GM23248 (cell line): ENCODE data around the gene ZNF791. TPM values are rescaled to one million over a fixed set of nuclear protein-coding genes. Genes with fewer than 3 reads are reported as not detected.
"Not testable (repeated sequence)": the region's sequence is repeated elsewhere in the genome, so short reads cannot be mapped to it uniquely, and the experiment has no call there.

ENCODE experiments used
- DNase-seq: peaks from one replicate; pipeline ENCODE4 v3.0.0-alpha.2; 2015
- H2AFZ ChIP-seq: fragments of 200-600 bp; sonication (generic); 2 replicates; pipeline ENCODE4 v1.6.1; 2016; ENCODE audit warnings: antibody characterized with exemption
- H3F3A ChIP-seq: fragments of 200-600 bp; sonication (generic); 2 replicates; pipeline ENCODE4 v1.6.1; 2016; ENCODE audit warnings: mild to moderate bottlenecking, antibody characterized with exemption, mixed run types; ENCODE audit not compliant: insufficient read depth
- H3K27ac ChIP-seq: fragments of 200-600 bp; sonication (generic); 2 replicates; pipeline ENCODE4 v1.5.1; 2016; ENCODE audit warnings: mild to moderate bottlenecking
- H3K27me3 ChIP-seq: fragments of 200-600 bp; sonication (generic); replicated peaks from 2 replicates; pipeline ENCODE4 v1.6.1; 2016; ENCODE audit warnings: mild to moderate bottlenecking; ENCODE audit not compliant: insufficient read depth
- H3K36me3 ChIP-seq: fragments of 200-600 bp; sonication (generic); 2 replicates; pipeline ENCODE4 v1.6.1; 2016; ENCODE audit warnings: low read depth, mild to moderate bottlenecking
- H3K4me1 ChIP-seq: fragments of 200-600 bp; sonication (generic); 2 replicates; pipeline ENCODE4 v1.6.1; 2016; ENCODE audit warnings: mild to moderate bottlenecking; ENCODE audit not compliant: insufficient read depth
- H3K4me2 ChIP-seq: fragments of 200-600 bp; sonication (generic); one replicate; pipeline ENCODE4 v1.6.1; 2016; ENCODE audit warnings: mild to moderate bottlenecking; ENCODE audit not compliant: unreplicated experiment
- H3K4me3 ChIP-seq: fragments of 200-600 bp; sonication (generic); 2 replicates; pipeline ENCODE4 v1.5.1; 2016; ENCODE audit warnings: mild to moderate bottlenecking
- H3K79me2 ChIP-seq: fragments of 200-600 bp; sonication (generic); 2 replicates; pipeline ENCODE4 v1.6.1; 2016; ENCODE audit warnings: mild to moderate bottlenecking; ENCODE audit not compliant: insufficient read depth
- H3K9ac ChIP-seq: fragments of 200-600 bp; sonication (generic); 2 replicates; pipeline ENCODE4 v1.6.1; 2016; ENCODE audit warnings: mild to moderate bottlenecking
- H3K9me2 ChIP-seq: fragments of 200-600 bp; sonication (generic); 2 replicates; pipeline ENCODE4 v1.6.1; 2016; ENCODE audit warnings: mixed run types, mild to moderate bottlenecking, moderate library complexity; ENCODE audit not compliant: insufficient read depth
- H3K9me3 ChIP-seq: fragments of 200-600 bp; sonication (generic); one replicate; pipeline ENCODE4 v1.6.1; 2017; ENCODE audit warnings: low read depth
- H4K20me1 ChIP-seq: fragments of 200-600 bp; sonication (generic); 2 replicates; pipeline ENCODE4 v1.6.0; 2016; ENCODE audit not compliant: insufficient read depth
- EZH2 ChIP-seq: fragments of 200-600 bp; sonication (generic); IDR thresholded peaks from 2 replicates; pipeline ENCODE4 v1.6.1; 2018; ENCODE audit warnings: antibody characterized with exemption, mild to moderate bottlenecking; ENCODE audit not compliant: insufficient read depth, poor library complexity, severe bottlenecking
- EZH2phosphoT487 ChIP-seq: fragments of 200-600 bp; sonication (generic); IDR thresholded peaks from 2 replicates; pipeline ENCODE4 v1.6.1; 2018; ENCODE audit warnings: antibody characterized with exemption, moderate library complexity, mild to moderate bottlenecking, low read depth; ENCODE audit not compliant: insufficient read depth
- WGBS, 2 experiments: methylation state at CpG; one replicate each; pipeline ENCODE4 v1.1.6; 2015 to 2017; ENCODE audit warnings: low lambda C conversion rate in 2 of 2, low coverage in 1 of 2; ENCODE audit errors: missing lambda C conversion rate in 2 of 2; 5-methylcytosine and 5-hydroxymethylcytosine counted together
- in situ Hi-C: fragments of 300-500 bp; cut with MboI; formaldehyde crosslinking; loops from 2 replicates; pipeline ENCODE4 v1.15.0; 2020
- polyA plus RNA-seq: library from polyadenylated mRNA; unstranded; fragments of >200 nt; fragmentation: Nextera tagmentation; extraction: Ambion mirVana; gene quantifications from 2 replicates; pipeline ENCODE4 v1.2.1, GENCODE V29; 2016
- total RNA-seq: library from RNA; depleted of rRNA; stranded (reverse); fragments of >200 nt; shearing (Covaris generic); gene quantifications from 2 replicates; pipeline ENCODE4 v1.2.3, GENCODE V29; 2014

The ZNF791 gene
- total and polyA plus RNA-seq, 2 experiments from 2014 or later: 11.9 to 12.6 TPM

- H3K27me3 ChIP-seq: no peaks in the 10 kb centered on the region
- H3F3A ChIP-seq: peaks cover 17% of the 10 kb centered on the region
- DNase-seq: peak; percentile 95
- peak overlapping the region; percentile 93 for H3K4me2 ChIP-seq
- TF ChIP-seq EZH2 (no peak), EZH2phosphoT487 (no peak)
- peak overlapping the region; percentile 93 for H3K27ac ChIP-seq
- H3K36me3 ChIP-seq: peaks cover 5% of the 10 kb centered on the region
- H3K9me2 ChIP-seq: no peaks in the 10 kb centered on the region
- no peaks in the 10 kb centered on the region for H3K9me3 ChIP-seq
- in situ Hi-C loops: no loop called here
- peak overlapping the region; percentile 99 for H2AFZ ChIP-seq
- peaks cover 16% of the 10 kb centered on the region for H3K4me1 ChIP-seq
- H4K20me1 ChIP-seq: peaks cover 6% of the 10 kb centered on the region; the same call in 1 of the 2 replicates
- 1 to 3% methylated on average over 10 of the region's 10 CpGs for WGBS, 2 experiments
- H3K79me2 ChIP-seq: peaks cover 87% of the 10 kb centered on the region
- peak overlapping the region; percentile 91 for H3K4me3 ChIP-seq
- peak overlapping the region; percentile 98 for H3K9ac ChIP-seq
Observed at GRCh38 chr19:12611361-12611699, 610 bp downstream of the ZNF791 start.

GRCh38 chr19:12617646-12618045 is 6.9 kb downstream of the ZNF791 start:
- H3K9ac ChIP-seq: no peak overlapping the region
- no peaks in the 10 kb centered on the region for H3K9me2 ChIP-seq
- DNase-seq: no peak
- no peaks in the 10 kb centered on the region for H3K9me3 ChIP-seq
- 98 to 100% methylated on average over 4 of the region's 4 CpGs for WGBS, 2 experiments
- H3K4me1 ChIP-seq: peaks cover 28% of the 10 kb centered on the region
- no peaks in the 10 kb centered on the region for H3K27me3 ChIP-seq
- H4K20me1 ChIP-seq: peaks cover 7% of the 10 kb centered on the region; the same call in 1 of the 2 replicates
- no peak overlapping the region for H3K4me2 ChIP-seq
- in situ Hi-C loops: no loop called here
- no peak overlapping the region for H3K27ac ChIP-seq
- peaks cover 93% of the 10 kb centered on the region for H3K79me2 ChIP-seq
- H3K4me3 ChIP-seq: no peak overlapping the region
- TF ChIP-seq EZH2phosphoT487: no peak
- TF ChIP-seq EZH2: no peak
- H3K36me3 ChIP-seq: no peaks in the 10 kb centered on the region; the same call in 1 of the 2 replicates
- no peak overlapping the region for H2AFZ ChIP-seq
- H3F3A ChIP-seq: peaks cover 32% of the 10 kb centered on the region

- peaks cover 25% of the 10 kb centered on the region for H3K36me3 ChIP-seq
- H3K4me3 ChIP-seq, in situ Hi-C loops, H3K9ac ChIP-seq, H3K9me3 ChIP-seq, H4K20me1 ChIP-seq, H3K27me3 ChIP-seq, H3K27ac ChIP-seq, H3K9me2 ChIP-seq, H3K4me2 ChIP-seq, H2AFZ ChIP-seq, DNase-seq: not testable (repeated sequence)
- 86 to 96% methylated on average over 8 to 19 of the region's 26 CpGs for WGBS, 2 experiments
- peaks cover 24% of the 10 kb centered on the region for H3K4me1 ChIP-seq
- H3K79me2 ChIP-seq: peaks cover 93% of the 10 kb centered on the region
- peaks cover 17% of the 10 kb centered on the region for H3F3A ChIP-seq
Observed at GRCh38 chr19:12621253-12622024, 10.7 kb downstream of the ZNF791 start.

- TF ChIP-seq EZH2: no peak
- no peak for TF ChIP-seq EZH2phosphoT487
- Histone ChIP-seq H3K27me3 (no peaks in the 10 kb centered on the region), H3K9ac (no peak overlapping the region), H3K36me3 (peaks cover 46% of the 10 kb centered on the region), H2AFZ (no peak overlapping the region), H3K9me2 (no peaks in the 10 kb centered on the region), H4K20me1 (no peaks in the 10 kb centered on the region), H3K9me3 (peaks cover 7% of the 10 kb centered on the region), H3K79me2 (peaks cover 87% of the 10 kb centered on the region), H3K4me3 (no peak overlapping the region), H3K4me2 (no peak overlapping the region), H3K4me1 (peaks cover 6% of the 10 kb centered on the region), H3K27ac (no peak overlapping the region), H3F3A (no peaks in the 10 kb centered on the region)
- in situ Hi-C loops: no loop called here
- 85 to 87% methylated on average over 4 of the region's 4 CpGs for WGBS, 2 experiments
- DNase-seq: peak; percentile 41
Observed at GRCh38 chr19:12623361-12624031, 12.8 kb downstream of the ZNF791 start.
